A549 treated with AZD2906 at 1 μM for 4 hours (cell line): ENCODE data around the gene IFNA8. TPM values are rescaled to one million over a fixed set of nuclear protein-coding genes. Genes with fewer than 3 reads are reported as not detected.

Experiments
- total RNA-seq: library from RNA; stranded (reverse); fragments of 200-300 nt; extraction: Qiagen RNA extraction; gene quantifications from 5 replicates; pipeline ENCODE4 v1.2.3, GENCODE V29; 2022

IFNA8 gene
- not detected in 5 replicates for total RNA-seq

GRCh38 chr9:21408817-21409216 lies at the start of gene IFNA8:
Gene IFNA8, plus strand, starts transcription at chr9:21409117. Its CDS starts 60 bp downstream, at chr9:21409177.

GRCh38 chr9:21367957-21368356 lies 41.0 kb upstream of the IFNA8 start, which contains the start of gene IFNA13:
Gene IFNA13, minus strand, starts transcription at chr9:21368057. Its CDS starts 47 bp downstream, at chr9:21368010.

GRCh38 chr9:21385131-21385670 lies 23.7 kb upstream of the IFNA8 start, which contains the start of gene IFNA2:
Gene IFNA2, minus strand, starts transcription at chr9:21385398. Its CDS starts 69 bp downstream, at chr9:21385329.

GRCh38 chr9:21440139-21440538 lies 31.2 kb downstream of the IFNA8 start, which contains the start of gene IFNA1:
Gene IFNA1, plus strand, starts transcription at chr9:21440439. Its CDS starts 69 bp downstream, at chr9:21440508.

Other genes starting within 250 kb of the IFNA8 start
- not detected in 5 replicates for gene IFNA21, start 242.5 kb upstream of the IFNA8 start, total RNA-seq
- gene IFNA4, start 221.5 kb upstream of the IFNA8 start, total RNA-seq: not detected in 5 replicates
- not detected in 5 replicates for gene IFNA7, start 206.9 kb upstream of the IFNA8 start, total RNA-seq
- not detected in 5 replicates for gene IFNA10, start 202.0 kb upstream of the IFNA8 start, total RNA-seq
- gene IFNA16, start 191.8 kb upstream of the IFNA8 start, total RNA-seq: not detected in 5 replicates
- not detected in 5 replicates for gene IFNA17, start 180.9 kb upstream of the IFNA8 start, total RNA-seq
- gene IFNA14, start 169.1 kb upstream of the IFNA8 start, total RNA-seq: not detected in 5 replicates
- not detected in 5 replicates for gene IFNA5, start 103.8 kb upstream of the IFNA8 start, total RNA-seq
- 15.3 to 20.3 TPM (median 18.6 TPM) in 5 replicates for gene KLHL9, start 73.7 kb upstream of the IFNA8 start, total RNA-seq
- not detected in 5 replicates for gene IFNA6, start 58.2 kb upstream of the IFNA8 start, total RNA-seq
- gene IFNA13, start 41.1 kb upstream of the IFNA8 start, total RNA-seq: not detected in 5 replicates
- gene IFNA2, start 23.7 kb upstream of the IFNA8 start, total RNA-seq: not detected in 5 replicates
- gene IFNA1, start 31.3 kb downstream of the IFNA8 start, total RNA-seq: not detected in 5 replicates
- gene IFNE, start 73.2 kb downstream of the IFNA8 start, total RNA-seq: 0.41 to 1.1 TPM (median 0.72 TPM) in 5 replicates